Stimulated activated CD4-positive, alpha-beta T cell treated with anti-CD3 and anti-CD28 coated beads, Interleukin-15, amount 100 ng/mL, for 1 hour (primary cell): Measurements from ENCODE around the gene PET117.
"Not testable (repeated sequence)": the region's sequence is repeated elsewhere in the genome, so short reads cannot be mapped to it uniquely, and the experiment has no call there.

ENCODE experiments used
- DNase-seq, 2 donors: peaks; one replicate each; pipeline ENCODE4 v3.0.0-alpha.2; 2020; ENCODE audit warnings: low read depth in 1 of 2, low spot score in 1 of 2

The PET117 gene

GRCh38 chr20:18137412-18138265, at the start of gene PET117, which contains the start of gene KAT14:
PET117 (plus strand) TSS chr20:18137863; CDS start chr20:18137956, 93 bp downstream.
KAT14 (plus strand) TSS chr20:18137863; CDS start chr20:18142661, 4,798 bp downstream.
- peak; percentile 84 to 93 for DNase-seq

- DNase-seq = not testable (repeated sequence)
These were observed 49.4 kb upstream of the PET117 start for GRCh38 chr20:18088298-18088697.

DNA sequence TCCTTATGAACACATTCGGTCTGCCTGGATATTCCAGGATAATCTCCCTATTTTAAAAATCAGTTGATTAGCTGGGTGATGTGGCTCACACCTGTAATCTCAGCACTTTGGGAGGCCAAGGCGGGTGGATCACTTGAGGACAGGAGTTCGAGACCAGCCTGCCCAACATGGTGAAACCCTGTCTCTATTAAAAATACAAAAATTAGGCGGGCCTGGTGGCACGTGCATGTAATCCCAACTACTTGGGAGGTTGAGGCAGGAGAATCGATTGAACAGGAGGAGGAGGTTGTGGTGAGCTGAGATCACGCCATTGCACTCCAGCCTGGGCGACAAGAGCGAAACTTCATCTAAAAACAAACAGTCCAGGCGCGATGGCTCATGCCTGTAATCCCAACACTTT, 48.8 kb upstream of the PET117 start:
- DNase-seq = not testable (repeated sequence)

- DNase-seq = no peak
These were observed 47.6 kb upstream of the PET117 start for GRCh38 chr20:18090044-18090443.

GRCh38 chr20:18090477-18090876, 47.2 kb upstream of the PET117 start:
- no peak for DNase-seq

DNA sequence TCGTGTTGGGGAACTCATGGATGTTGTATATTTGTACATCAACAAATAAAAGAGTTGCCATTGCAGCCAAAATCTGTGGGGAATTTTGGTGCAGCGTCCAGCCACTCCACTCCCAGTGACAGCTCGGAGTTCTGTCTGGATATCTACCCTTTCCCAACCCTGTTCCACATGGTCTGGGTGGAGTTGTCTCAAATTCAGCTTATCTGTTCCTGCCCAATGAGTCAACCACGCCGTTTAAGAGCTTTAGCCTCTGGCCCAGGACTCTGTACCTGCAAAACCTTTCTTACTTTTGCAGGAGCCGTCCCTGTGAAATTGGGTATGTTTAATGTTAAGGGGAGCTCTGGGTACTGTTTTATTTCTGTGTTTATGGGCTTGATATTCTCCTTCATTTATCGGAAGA, 46.0 kb upstream of the PET117 start:
- DNase-seq = no peak

GRCh38 chr20:18092890-18093289, 44.8 kb upstream of the PET117 start:
- DNase-seq = no peak

- DNase-seq = no peak
These were observed 44.3 kb upstream of the PET117 start for GRCh38 chr20:18093388-18093787.

GRCh38 chr20:18094191-18094590, 43.5 kb upstream of the PET117 start:
- no peak for DNase-seq

DNA sequence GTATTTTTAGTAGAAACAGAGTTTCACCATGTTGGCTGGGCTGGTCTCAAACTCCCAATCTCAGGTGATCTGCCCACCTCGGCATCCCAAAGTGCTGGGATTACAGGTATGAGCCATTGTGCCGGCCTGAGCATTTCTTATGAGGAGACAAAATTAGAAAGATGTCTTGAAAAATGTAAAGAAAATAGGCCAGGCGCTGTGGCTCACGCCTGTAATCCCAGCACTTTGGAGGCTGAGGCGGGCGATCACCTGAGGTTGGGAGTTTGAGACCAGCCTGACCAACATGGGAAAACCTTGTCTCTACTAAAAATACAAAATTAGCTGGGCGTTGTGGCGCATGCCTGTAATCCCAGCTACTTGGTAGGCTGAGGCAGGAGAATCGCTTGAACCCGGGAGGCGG, 37.1 kb upstream of the PET117 start:
- not testable (repeated sequence) for DNase-seq

- no peak for DNase-seq
These were observed 36.4 kb upstream of the PET117 start for GRCh38 chr20:18101125-18101810.

GRCh38 chr20:18103497-18103896, 34.2 kb upstream of the PET117 start:
- no peak for DNase-seq

DNA sequence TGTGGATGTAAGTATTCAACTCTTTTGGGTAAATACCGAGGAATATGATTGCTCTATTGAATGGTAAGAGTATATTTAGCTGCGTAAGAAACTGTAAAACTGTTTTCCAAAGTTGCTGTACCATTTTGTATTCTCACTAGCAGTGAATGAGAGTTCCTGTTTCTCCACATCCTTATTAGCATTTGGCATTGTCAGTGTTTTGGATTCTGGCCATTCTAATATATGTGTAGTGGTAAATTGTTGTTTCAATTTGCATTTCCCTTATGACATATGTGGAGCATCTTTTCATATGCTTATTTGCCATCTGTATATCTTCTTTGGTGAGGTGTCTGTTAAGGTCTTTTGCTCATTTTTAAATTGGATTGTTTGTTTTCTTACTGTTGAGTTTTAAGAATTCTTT, 29.3 kb upstream of the PET117 start:
- no peak for DNase-seq

- not testable (repeated sequence) for DNase-seq
These were observed 9.1 kb upstream of the PET117 start for GRCh38 chr20:18128574-18128973.

DNA sequence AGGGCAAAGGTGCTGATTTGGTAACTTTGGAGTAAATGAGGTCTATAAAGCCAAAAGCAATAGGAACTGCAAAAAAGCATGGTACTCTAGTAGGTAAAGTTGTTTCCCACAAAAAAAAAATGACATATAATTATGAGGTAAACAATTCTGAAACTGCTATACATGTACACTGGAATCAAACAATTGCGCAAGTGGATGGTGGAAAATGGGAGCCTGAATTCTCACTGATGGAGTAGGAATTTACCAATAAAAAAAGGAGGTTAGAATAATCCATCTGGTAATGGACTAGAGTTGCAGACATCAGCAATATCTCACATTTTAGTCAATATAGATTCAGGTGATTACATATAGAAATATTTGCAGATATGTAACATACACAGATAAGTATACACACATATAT, 5.0 kb upstream of the PET117 start:
- no peak for DNase-seq

DNA sequence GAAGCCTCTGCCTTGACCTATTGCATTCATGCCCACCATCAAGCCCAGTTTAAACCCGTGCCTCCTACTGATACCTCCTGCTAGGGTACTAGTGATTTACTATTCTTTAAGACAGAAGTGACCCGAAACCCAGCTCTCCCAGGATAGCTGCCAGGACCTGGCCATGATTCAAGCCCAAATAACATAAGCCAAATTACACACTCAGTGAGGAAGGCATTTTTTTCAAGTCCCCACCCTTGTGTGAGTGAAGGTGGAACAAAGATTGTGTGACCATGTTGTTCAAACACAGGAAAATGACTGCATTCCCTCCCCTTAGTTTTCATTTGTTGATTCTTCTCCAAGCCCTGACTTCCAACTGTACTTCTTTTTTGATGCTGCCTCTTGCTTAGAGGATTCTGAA, 3.7 kb upstream of the PET117 start:
- DNase-seq = no peak

DNA sequence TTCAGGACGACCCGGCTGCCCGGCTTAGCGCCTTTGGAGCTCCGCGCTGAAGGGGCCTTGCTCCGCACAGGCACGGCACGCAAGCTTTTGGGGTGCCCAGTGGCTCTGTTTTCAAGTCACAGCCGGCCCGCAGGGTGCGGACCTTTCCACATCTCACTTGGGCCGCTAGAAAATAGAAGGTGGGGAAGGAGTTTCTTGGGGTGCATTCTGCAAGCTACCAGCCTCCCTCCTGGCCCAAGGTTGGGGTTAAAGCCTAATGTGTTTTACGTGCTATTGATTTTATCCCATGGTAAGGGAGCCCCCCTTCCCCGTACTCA, 561 bp downstream of the PET117 start:
- DNase-seq = no peak

GRCh38 chr20:18138639-18139583, 1.2 kb downstream of the PET117 start:
- no peak for DNase-seq

- DNase-seq = no peak
These were observed 2.2 kb downstream of the PET117 start for GRCh38 chr20:18139832-18140231.

DNA sequence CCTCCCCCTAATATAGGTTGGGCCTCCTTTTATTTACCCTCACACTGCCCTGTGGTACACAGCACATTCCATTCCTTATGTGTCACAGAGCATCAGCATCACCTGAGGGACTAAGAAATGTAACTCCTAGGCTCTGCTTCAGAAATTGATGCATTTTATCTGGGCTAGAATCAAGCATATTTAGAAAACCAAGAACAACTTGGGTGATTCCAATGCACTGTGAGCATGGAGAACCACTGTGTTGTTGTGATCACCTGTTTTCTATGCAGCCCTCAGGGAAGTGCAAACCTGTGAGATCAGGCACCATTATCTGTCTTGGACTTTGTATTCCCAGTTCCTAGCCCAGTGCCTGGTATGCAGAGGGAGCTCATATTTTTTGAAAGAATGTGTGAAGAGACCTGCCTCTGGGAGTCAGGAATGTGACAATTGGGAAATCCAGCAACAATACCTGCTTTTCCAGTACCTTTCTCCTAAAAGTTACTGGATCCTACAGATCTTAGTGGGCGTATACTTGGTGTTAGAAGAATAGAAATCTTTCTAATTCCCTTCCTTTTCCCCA, 7.0 kb downstream of the PET117 start:
- no peak for DNase-seq

- no peak for DNase-seq
These were observed 16.7 kb downstream of the PET117 start for GRCh38 chr20:18154342-18154741.
